Endothelial cell of umbilical vein (primary cell): ENCODE measurements around the gene AP1G2. TPM values are rescaled to one million over a fixed set of nuclear protein-coding genes. Genes with fewer than 3 reads are reported as not detected.

Source experiments
- BruUV-seq: library from RNA; stranded (reverse); fragments of 400-500 nt; replicated peaks from 2 replicates; lab custom pipeline; 2021; lab: Mats Ljungman, UMichigan
- CTCF ChIA-PET: fragments of 300-600, 350-600 bp; sonication (Branson Sonifier 250); formaldehyde crosslinking; loops from one replicate; lab custom pipeline; 2021; ENCODE audit warnings: antibody characterized with exemption, inconsistent platforms; lab: Charles Lee
- POLR2A ChIA-PET: fragments of 300-600, 350-600 bp; sonication (Branson Sonifier 250); formaldehyde crosslinking; loops from one replicate; lab custom pipeline; 2021; ENCODE audit warnings: antibody characterized with exemption, inconsistent platforms; lab: Charles Lee
- DNase-seq: peaks from one replicate; pipeline ENCODE4 v3.0.0-alpha.2; 2011; ENCODE audit warnings: low read depth, low spot score
- FAIRE-seq: peaks from 2 replicates; lab custom pipeline; 2011; peaks lifted over from hg19 to GRCh38; lab: Jason Lieb, UNC
- H2AFZ ChIP-seq: 2 replicates; pipeline ENCODE4 v1.6.0; 2012; ENCODE audit warnings: low read depth, low read length, control low read depth, inconsistent platforms
- H3K27ac ChIP-seq: 2 replicates; pipeline ENCODE4 v1.5.1; 2011; ENCODE audit warnings: low read depth, mild to moderate bottlenecking, control low read depth, low read length, moderate library complexity; ENCODE audit not compliant: insufficient read depth
- H3K27me3 ChIP-seq, 2 experiments: 2 replicates each; pipeline versions ENCODE4 v1.6.0 to v1.6.1; 2011; ENCODE audit warnings: low read length in 2 of 2, mixed read lengths in 1 of 2; ENCODE audit not compliant: control insufficient read depth in 2 of 2, insufficient read depth in 2 of 2
- H3K36me3 ChIP-seq, 2 experiments: 2 replicates in 1 of 2; 3 replicates in 1 of 2; pipeline ENCODE4 v1.5.1; 2011; ENCODE audit warnings: low read length in 2 of 2, mild to moderate bottlenecking in 1 of 2, moderate library complexity in 1 of 2; ENCODE audit not compliant: control insufficient read depth in 2 of 2, insufficient read depth in 2 of 2; ENCODE audit errors: extremely low read depth in 1 of 2
- H3K4me1 ChIP-seq: 3 replicates; pipeline ENCODE4 v1.5.1; 2011; ENCODE audit warnings: mild to moderate bottlenecking, low read length; ENCODE audit not compliant: control insufficient read depth, insufficient read depth; ENCODE audit errors: extremely low read depth
- H3K4me2 ChIP-seq: 2 replicates; pipeline ENCODE4 v1.6.1; 2011; ENCODE audit warnings: low read length, control low read depth, mixed read lengths; ENCODE audit not compliant: insufficient read depth
- H3K4me3 ChIP-seq, 3 experiments: fragments of 200-600 bp in 1 of 3; sonication (generic), shearing (Covaris generic) in 1 of 3; replicated peaks in 1 of 3; 2 replicates each; pipeline ENCODE4 v1.5.1; 2011 to 2016; ENCODE audit warnings: control low read depth in 3 of 3, low read length in 3 of 3, mild to moderate bottlenecking in 2 of 3, inconsistent platforms in 1 of 3, low read depth in 1 of 3, moderate library complexity in 1 of 3; ENCODE audit not compliant: insufficient read depth in 1 of 3
- H3K79me2 ChIP-seq: 2 replicates; pipeline ENCODE4 v1.6.0; 2012; ENCODE audit warnings: low read length, inconsistent platforms; ENCODE audit not compliant: control insufficient read depth, insufficient read depth
- H3K9ac ChIP-seq: replicated peaks from 2 replicates; pipeline ENCODE3; 2011; ENCODE audit warnings: low read length, control low read depth; ENCODE audit not compliant: insufficient read depth; ENCODE audit errors: extremely low read depth
- H3K9me1 ChIP-seq: replicated peaks from 3 replicates; pipeline ENCODE4 v1.6.0; 2011; ENCODE audit warnings: mild to moderate bottlenecking, low read length; ENCODE audit not compliant: control insufficient read depth, insufficient read depth; ENCODE audit errors: extremely low read depth
- H3K9me3 ChIP-seq: replicated peaks from 2 replicates; pipeline ENCODE4 v1.5.1; 2012; ENCODE audit warnings: low read length, inconsistent platforms; ENCODE audit not compliant: control insufficient read depth, insufficient read depth
- H4K20me1 ChIP-seq: replicated peaks from 2 replicates; pipeline ENCODE3; 2011; ENCODE audit warnings: mild to moderate bottlenecking, low read length; ENCODE audit not compliant: control insufficient read depth, insufficient read depth; ENCODE audit errors: extremely low read depth
- EZH2 ChIP-seq: IDR thresholded peaks from 2 replicates; pipeline ENCODE4 v1.6.1; 2012; ENCODE audit warnings: borderline replicate concordance, low read depth, mild to moderate bottlenecking, moderate library complexity, low read length, inconsistent platforms; ENCODE audit not compliant: severe bottlenecking
- FOS ChIP-seq: IDR thresholded peaks from 2 replicates; pipeline ENCODE4 v1.6.1; 2011; ENCODE audit warnings: mild to moderate bottlenecking, low read length, moderate library complexity, borderline replicate concordance; ENCODE audit not compliant: insufficient read depth
- GATA2 ChIP-seq: IDR thresholded peaks from 2 replicates; pipeline ENCODE4 v1.7.0; 2011; ENCODE audit warnings: low read depth, mild to moderate bottlenecking, moderate library complexity, mixed read lengths, low read length; ENCODE audit not compliant: insufficient read length, insufficient read depth
- JUN ChIP-seq: IDR thresholded peaks from 2 replicates; pipeline ENCODE4 v1.6.1; 2011; ENCODE audit warnings: borderline replicate concordance, low read depth; ENCODE audit not compliant: insufficient read length, insufficient read depth
- MYC ChIP-seq: IDR thresholded peaks from one replicate; pipeline ENCODE4 v1.6.1; 2011; ENCODE audit warnings: mild to moderate bottlenecking, low read depth, low read length
- POLR2A ChIP-seq: IDR thresholded peaks from 2 replicates; pipeline ENCODE4 v1.6.1; 2012; ENCODE audit warnings: low read depth, mild to moderate bottlenecking, control low read depth, low read length
- POLR2AphosphoS5 ChIP-seq: IDR thresholded peaks from 2 replicates; pipeline ENCODE4 v1.6.1; 2012; ENCODE audit warnings: low read depth, mild to moderate bottlenecking, control low read depth, low read length, moderate library complexity; ENCODE audit not compliant: insufficient read depth
- dilution Hi-C: fragments of 300-500 bp; cut with MboI; formaldehyde crosslinking; loops from one replicate; pipeline ENCODE4 v1.15.0; 2019; ENCODE audit warnings: low sequenced_read_pairs; ENCODE audit not compliant: extremely low pct_ligation_motif_present
- intact Hi-C: fragments of 100-400 bp; cut with micrococcal nuclease; formaldehyde crosslinking; loops from one replicate; pipeline ENCODE4 v1.10.0; 2022
- polyA plus RNA-seq, 4 experiments: library from polyadenylated mRNA; depleted of rRNA in 3 of 4; stranded (reverse) in 3 of 4; unstranded in 1 of 4; fragments of >200 nt; gene quantifications; 2 replicates each; pipeline versions ENCODE4 v1.2.1 to v1.2.3, GENCODE V29; 2011 to 2012; ENCODE audit warnings: missing spikeins in 1 of 4
- total RNA-seq: library from RNA; stranded (reverse); gene quantifications from 2 replicates; pipeline ENCODE4 v1.2.3, GENCODE V29; 2021
- TF ChIP-seq, protein P1 (sequence below): IDR thresholded peaks from 2 replicates; pipeline ENCODE4 v1.6.1; 2011; ENCODE audit not compliant: insufficient read depth, insufficient read length
- TF ChIP-seq, protein P2 (sequence below), 2 donors: IDR thresholded peaks; 1 replicate in 1 of 2; 2 replicates in 1 of 2; pipeline ENCODE4 v1.5.1; 2011; ENCODE audit warnings: low read length in 2 of 2, mild to moderate bottlenecking in 2 of 2, moderate library complexity in 2 of 2, control low read depth in 1 of 2, inconsistent platforms in 1 of 2, low read depth in 1 of 2; ENCODE audit not compliant: insufficient read depth in 1 of 2; ENCODE audit errors: extremely low read depth in 1 of 2

The AP1G2 gene
- total and polyA plus RNA-seq, 2 donors (not counting 3 experiments of a cell fraction or from before 2014, with no cell fraction given): 39.0 to 55.8 TPM

DNA sequence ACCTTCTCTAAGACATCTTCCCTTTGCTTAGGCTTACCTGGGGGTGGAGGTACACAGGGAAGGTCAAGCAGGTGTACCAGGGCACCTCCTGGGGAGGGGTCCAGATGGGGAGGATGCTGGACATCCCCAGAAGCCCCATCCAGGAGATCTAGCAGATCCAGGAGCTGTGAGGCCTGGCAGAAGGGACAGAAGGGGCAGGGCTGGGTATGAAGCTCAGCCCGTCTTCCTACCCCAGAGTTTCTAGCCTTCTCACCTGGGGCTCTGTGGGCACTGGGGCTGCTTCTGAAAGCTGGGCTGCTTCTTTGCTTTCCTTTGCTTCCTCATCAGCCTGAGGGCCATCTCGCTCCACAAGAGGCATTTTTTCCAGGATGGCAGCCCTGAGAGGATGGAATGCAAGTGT lies 6.3 kb downstream of the AP1G2 start:
- Histone ChIP-seq H3K4me1 (peaks cover 9% of the 10 kb centered on the region), H3K27me3 (no peaks in the 10 kb centered on the region), H3K36me3 (peaks cover 0 to 11% of the 10 kb centered on the region in 2 experiments), H3K9me1 (no peaks in the 10 kb centered on the region), H3K4me2 (no peak overlapping the region), H3K4me3 (no peak overlapping the region), H4K20me1 (no peaks in the 10 kb centered on the region), H3K79me2 (peaks cover 10% of the 10 kb centered on the region), H3K9ac (no peak overlapping the region), H2AFZ (no peak overlapping the region), H3K9me3 (no peaks in the 10 kb centered on the region), H3K27ac (no peak overlapping the region)
- no peak for TF ChIP-seq MYC
- TF ChIP-seq POLR2A: no peak
- TF ChIP-seq EZH2: no peak
- TF ChIP-seq, protein P1, sequence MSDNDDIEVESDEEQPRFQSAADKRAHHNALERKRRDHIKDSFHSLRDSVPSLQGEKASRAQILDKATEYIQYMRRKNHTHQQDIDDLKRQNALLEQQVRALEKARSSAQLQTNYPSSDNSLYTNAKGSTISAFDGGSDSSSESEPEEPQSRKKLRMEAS: no peak
- TF ChIP-seq FOS: no peak
- TF ChIP-seq POLR2AphosphoS5: no peak
- no peak for TF ChIP-seq JUN
- no peak for TF ChIP-seq GATA2
- TF ChIP-seq, protein P2, sequence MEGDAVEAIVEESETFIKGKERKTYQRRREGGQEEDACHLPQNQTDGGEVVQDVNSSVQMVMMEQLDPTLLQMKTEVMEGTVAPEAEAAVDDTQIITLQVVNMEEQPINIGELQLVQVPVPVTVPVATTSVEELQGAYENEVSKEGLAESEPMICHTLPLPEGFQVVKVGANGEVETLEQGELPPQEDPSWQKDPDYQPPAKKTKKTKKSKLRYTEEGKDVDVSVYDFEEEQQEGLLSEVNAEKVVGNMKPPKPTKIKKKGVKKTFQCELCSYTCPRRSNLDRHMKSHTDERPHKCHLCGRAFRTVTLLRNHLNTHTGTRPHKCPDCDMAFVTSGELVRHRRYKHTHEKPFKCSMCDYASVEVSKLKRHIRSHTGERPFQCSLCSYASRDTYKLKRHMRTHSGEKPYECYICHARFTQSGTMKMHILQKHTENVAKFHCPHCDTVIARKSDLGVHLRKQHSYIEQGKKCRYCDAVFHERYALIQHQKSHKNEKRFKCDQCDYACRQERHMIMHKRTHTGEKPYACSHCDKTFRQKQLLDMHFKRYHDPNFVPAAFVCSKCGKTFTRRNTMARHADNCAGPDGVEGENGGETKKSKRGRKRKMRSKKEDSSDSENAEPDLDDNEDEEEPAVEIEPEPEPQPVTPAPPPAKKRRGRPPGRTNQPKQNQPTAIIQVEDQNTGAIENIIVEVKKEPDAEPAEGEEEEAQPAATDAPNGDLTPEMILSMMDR (IDR thresholded peaks at IDR 0.05; ENCODE audit: extremely low read depth in 1 of 2, insufficient read depth in 1 of 2, low read depth in 1 of 2, low read length in 2 of 2): no peak
- intact Hi-C loops: no loop called here
- no peak for DNase-seq
- FAIRE-seq: no peak
- ChIA-PET CTCF (interaction anchor here (0.7 to 12.3 kb wide), 6 partner anchors 10 to 103 kb away, joined by 3 to 416 read pairs (median 6); no protein-coding TSS in a partner anchor), POLR2A (interaction anchor here (0.8 kb wide), 1 partner anchor 83 kb away, joined by 3 read pairs; no protein-coding TSS in a partner anchor)
- BruUV-seq: no TSS peak
- dilution Hi-C loops: no loop called here
